ENCODE measurements around the gene MEAK7.

Gene MEAK7

DNA sequence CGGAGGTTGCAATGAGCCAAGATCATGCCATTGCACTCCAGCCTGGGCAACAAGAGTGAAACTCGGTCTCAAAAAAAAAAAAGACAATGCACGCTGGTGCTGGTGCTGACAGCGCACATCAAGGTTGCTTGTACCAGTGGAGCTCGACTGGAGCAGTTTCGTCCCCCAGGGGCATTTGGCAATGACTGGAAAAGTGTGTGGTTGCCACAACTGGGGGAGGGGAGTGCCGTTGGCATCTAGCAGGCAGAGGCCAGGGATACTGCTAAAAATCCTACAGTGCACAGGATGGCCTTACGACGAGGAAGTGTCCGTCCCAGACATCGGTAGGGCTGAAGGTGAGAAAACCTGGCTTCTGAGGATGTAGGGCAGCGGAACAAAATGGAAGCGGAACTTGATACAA lies 2.4 kb downstream of the MEAK7 start:
- no peak for DNase-seq (ENCODE audit: low spot score)

GRCh38 chr16:84501077-84501735 lies 3.3 kb downstream of the MEAK7 start:
- DNase-seq (ENCODE audit: low spot score) = no peak
- TF ChIP-seq CTCF (IDR thresholded peaks at IDR 0.05; ENCODE audit: extremely low read depth, missing control alignments) = no peak

More for the DNA sequence above, 2.4 kb downstream of the MEAK7 start:
- TF ChIP-seq CTCF (IDR thresholded peaks at IDR 0.05; ENCODE audit: extremely low read depth, missing control alignments) = no peak

DNA sequence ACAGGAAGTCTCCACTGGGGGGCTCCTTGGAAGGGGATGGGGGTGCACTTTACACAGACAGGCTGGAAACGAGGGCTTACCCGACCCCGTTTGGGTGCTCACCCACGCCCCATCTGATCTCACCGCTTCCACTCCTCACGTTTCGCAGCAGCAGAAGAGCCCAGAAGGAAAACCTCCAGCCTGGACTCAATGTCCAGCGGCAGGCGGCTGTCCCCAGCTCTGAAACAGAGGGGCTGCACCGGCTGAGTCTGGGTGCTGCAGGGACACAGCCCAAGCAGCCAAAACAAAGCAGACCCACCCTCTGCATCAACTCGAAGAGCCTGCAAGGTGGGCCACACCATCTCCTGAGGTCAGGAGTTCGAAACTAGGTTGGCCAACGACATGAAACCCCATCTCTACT lies 3.9 kb downstream of the MEAK7 start:
- DNase-seq (ENCODE audit: low spot score) = no peak
- no peak for TF ChIP-seq CTCF (IDR thresholded peaks at IDR 0.05; ENCODE audit: extremely low read depth, missing control alignments)

DNA sequence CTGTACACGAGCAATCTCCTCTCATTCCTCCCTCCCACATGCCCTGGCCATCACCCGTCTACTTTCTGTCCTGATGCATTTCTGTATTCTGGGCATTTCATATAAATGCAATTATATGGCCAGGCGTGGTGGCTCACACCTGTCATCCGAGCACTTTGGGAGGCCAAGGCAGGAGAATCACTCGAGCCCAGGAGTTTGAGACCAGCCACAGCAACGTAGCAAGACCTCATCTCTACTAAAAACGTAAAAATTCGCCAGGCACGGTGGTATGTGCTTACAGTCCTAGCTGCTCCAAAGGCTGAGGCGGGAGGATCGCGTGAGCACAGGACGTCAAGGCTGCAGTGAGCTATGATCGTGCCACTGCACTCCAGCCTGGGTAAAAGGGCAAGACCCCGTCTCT lies 4.8 kb downstream of the MEAK7 start:
- no peak for DNase-seq (ENCODE audit: low spot score)
- TF ChIP-seq CTCF (IDR thresholded peaks at IDR 0.05; ENCODE audit: extremely low read depth, missing control alignments) = no peak

GRCh38 chr16:84498859-84499620 lies 5.4 kb downstream of the MEAK7 start:
- DNase-seq (ENCODE audit: low spot score) = no peak
- no peak for TF ChIP-seq CTCF (IDR thresholded peaks at IDR 0.05; ENCODE audit: extremely low read depth, missing control alignments)

- no peak for DNase-seq (ENCODE audit: low spot score)
- TF ChIP-seq CTCF (IDR thresholded peaks at IDR 0.05; ENCODE audit: extremely low read depth, missing control alignments) = no peak
These were observed 6.2 kb downstream of the MEAK7 start for GRCh38 chr16:84498223-84498610.

DNA sequence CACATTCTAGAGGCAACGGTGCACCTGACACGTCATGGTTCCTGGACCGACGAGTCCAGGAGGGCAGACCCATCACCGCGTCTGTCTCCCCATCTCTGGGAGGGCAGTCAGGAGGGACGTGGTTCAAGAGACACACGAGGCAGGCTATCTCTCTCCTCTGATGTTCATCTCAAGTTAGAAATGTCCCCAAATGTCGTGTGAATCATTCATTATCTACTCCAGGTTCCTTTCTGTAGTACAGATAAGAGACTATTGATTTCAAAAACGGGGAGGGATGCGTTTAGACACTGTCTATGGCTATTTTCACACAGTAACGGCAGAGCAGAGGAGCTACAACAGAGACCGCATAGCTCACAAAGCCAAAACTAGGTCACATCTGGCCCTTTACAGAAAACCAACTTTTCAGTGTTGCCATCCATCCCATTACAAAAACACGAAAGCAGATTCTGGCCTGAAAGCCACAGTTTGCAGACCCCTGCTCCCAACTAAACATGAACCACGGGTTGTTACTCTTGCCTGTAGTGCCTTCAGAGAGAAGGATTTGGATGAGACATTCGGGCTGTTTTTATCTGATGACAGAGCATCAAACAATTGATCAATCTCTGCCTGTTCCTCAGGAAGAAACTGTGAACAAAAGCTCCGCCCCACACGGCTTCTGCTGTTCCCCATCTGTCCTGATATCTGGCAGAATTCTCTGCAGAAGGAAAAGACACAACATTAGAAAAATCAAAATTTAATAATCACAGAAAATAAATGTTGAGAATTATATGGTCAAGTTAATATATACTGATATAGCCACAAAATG lies 6.8 kb downstream of the MEAK7 start:
- no peak for DNase-seq (ENCODE audit: low spot score)
- no peak for TF ChIP-seq CTCF (IDR thresholded peaks at IDR 0.05; ENCODE audit: extremely low read depth, missing control alignments)

All from GM20000 (cell line).